Putamen (tissue), 1 donor: ENCODE measurements around the gene THOC2.
"Not testable (repeated sequence)": the region's sequence is repeated elsewhere in the genome, so short reads cannot be mapped to it uniquely, and the experiment has no call there.

Experiments
- DNase-seq: peaks from one replicate; pipeline ENCODE4 v3.0.0-alpha.2; 2016; ENCODE audit warnings: low spot score

Gene THOC2

DNA sequence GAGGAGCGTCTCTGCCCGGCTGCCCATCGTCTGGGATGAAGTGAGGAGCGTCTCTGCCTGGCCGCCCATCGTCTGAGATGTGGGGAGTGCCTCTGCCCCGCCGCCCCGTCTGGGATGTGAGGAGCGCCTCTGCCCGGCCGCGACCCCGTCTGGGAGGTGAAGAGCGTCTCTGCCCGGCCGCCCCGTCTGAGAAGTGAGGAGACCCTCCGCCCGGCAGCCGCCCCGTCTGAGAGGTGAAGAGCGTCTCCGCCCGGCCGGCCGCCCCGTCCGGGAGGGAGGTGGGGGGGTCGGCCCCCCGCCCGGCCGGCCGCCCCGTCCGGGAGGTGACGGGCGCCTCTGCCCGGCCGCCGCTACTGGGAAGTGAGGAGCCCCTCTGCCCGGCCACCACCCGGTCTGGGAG lies 1.2 kb upstream of the THOC2 start:
- not testable (repeated sequence) for DNase-seq

DNA sequence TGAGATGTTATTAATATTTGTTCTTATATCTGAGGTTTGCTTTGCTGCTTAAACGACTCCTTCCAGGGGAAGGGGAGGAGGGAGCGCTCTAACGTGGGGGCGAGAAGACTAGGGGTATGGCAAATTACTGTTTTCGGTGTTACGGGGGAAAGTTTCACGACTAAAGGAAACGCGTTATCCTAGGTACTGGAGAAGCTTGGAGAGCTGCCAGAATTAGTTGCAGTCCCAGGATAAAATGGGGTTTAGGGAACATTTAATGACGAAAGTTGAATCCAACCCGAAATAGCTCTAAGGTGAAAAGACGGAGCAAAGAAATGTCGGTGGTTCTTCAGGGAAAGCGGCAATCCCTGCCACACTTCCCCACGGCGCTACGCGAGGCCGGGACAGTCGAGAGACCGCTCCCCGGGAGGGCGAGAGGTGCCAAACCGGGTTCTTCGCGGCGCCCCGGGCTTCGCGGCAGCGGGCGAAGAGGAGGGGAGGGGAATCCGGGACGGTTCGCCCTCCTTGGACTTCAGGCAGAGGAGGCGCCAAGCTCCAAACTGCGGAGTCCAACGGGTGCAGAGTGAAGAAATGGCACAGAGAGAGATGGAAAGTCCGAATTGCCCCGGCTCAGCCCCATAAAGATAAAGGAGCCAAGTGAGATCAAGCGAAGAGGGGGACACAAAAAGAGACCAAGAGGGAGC lies 724 bp downstream of the THOC2 start:
- DNase-seq, result peak; percentile 2

DNA sequence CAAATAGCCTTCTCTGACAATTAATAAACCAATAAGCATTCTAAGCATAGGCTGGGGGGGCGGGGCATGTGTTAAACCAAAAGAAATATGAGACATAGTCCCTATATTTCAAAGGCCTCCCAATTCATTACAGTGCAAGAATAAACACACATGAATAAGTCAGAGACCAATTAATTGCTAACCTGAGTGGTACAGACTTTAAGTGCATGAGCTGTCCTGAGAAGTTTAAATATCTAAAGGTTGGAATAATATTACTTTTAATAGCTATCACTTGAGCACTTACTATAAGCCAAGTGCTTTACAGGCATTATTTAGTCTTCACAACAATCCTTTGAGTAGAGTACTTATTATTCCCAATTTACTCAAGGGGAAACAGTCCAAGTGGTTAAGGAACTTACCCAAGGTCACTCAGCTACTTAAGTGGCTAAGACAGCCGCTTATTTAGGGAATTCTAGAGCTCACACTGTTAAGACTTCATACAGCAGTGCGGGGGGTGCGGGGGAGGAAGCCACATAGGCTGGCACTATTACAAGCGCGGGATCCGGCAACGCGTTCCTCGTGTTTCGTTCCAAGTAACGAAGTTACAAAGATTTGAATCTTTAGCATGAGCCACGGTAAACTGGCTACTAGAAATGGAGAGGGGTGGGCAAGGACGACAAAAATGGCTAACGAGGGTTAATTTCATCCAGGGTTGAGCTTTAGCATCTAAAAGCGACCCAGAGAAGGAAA lies 1.4 kb downstream of the THOC2 start:
- peak; percentile 8 for DNase-seq

DNA sequence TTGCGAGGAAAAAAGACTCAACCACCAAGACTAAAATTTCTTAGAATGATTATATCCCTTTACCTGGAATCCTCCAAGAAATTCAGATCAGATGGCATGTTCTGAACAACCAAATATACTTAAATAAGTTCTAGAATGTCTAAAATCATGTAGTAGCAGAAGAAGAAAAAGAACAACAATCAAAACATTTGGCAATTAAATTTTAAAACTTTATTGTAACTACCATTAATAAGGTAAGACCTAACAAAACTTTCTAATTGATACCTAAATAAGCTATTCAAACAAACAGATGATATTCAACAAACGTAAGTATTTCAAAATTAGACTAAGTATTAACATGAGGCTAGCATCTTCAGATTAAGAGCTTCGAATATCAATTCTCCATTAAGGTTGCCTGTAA lies 4.3 kb downstream of the THOC2 start:
- no peak for DNase-seq

DNA sequence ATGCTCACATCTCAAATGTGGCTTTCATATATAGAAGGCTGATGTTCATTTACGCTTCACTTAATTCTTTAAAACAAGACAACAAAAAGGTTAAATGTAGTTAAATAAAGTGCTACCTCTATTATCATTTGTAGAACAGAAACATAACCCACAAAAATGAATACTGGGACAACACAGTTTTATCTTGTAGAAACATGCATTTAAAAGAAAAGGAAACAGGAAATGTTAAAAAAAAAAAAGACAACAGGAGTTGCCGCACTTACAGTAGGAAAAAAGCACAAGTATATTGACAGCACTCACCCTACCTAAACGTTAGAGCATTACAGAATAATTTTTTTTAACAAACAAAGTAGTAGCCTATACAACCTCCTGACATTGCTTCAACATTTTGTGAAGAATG lies 4.8 kb downstream of the THOC2 start:
- DNase-seq, result no peak

DNA sequence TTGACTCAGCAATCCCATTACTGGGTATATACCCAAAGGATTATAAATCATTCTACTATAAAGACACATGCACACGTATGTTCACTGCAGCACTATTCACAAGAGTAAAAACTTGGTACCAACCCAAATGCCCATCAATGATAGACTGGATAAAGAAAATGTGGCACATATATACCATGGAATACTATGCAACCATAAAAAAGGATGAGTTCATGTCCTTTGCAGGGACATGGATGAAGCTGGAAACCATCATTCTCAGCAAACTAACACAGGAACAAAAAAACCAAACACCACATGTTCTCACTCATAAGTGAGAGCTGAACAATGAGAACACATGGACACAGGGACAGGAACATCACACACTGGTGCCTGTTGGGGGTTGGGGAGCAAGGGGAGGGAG lies 10.7 kb downstream of the THOC2 start:
- DNase-seq, result not testable (repeated sequence)

DNA sequence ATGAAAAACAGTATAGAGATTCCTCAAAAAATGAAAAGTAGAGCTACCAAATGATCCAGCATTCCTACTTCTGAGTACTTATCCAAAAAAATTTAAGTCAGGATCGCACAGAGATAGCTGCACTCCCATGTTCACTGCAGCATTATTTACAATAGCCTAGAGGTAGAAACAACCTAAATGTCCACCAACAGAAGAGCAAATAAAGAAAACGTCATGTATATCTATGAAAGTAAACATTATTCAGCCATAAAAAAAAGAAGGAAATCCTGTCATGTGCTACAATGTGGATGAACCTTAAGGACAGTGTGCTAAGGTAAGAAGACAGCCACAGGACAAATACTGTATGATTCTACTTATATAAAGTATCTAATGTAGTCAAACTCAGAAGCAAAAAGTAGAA lies 12.4 kb downstream of the THOC2 start:
- DNase-seq, result no peak

DNA sequence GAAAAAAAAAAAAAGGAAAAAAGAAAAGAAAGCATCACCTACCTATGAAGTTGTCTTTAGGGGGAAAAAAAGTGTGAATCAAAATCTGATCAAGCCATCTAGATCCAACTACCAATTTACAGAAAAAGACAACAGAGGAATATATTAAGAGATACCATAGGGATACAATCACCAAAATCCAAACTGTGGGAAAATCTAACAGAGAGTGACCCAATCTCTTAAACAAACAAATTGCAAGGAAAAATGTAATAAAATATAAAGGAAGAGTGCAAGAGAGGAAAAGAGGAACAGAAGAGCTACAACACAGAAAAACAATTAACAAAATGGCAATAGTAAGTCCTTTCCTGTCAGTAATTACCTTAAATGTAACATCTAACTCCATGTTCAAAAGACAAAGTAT lies 19.0 kb downstream of the THOC2 start:
- no peak for DNase-seq

DNA sequence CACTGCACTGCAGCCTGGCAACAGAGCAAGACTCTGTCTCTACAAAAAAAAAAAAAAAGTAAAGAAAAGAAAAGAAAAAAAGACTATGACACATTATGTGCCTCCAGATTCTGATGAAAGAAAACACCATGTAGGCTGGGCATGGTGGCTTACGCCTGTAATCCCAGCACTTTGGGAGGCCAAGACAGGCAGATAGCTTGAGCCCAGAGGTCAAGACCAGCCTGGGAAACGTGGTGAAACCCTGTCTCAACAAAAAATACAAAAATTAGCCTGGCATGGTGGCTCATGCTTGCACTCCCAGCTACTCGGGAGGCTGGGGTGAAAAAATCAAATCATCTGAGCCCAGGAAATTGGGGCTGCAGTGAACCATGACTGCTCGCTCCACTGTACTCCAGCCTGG lies 19.4 kb downstream of the THOC2 start:
- DNase-seq, result no peak

DNA sequence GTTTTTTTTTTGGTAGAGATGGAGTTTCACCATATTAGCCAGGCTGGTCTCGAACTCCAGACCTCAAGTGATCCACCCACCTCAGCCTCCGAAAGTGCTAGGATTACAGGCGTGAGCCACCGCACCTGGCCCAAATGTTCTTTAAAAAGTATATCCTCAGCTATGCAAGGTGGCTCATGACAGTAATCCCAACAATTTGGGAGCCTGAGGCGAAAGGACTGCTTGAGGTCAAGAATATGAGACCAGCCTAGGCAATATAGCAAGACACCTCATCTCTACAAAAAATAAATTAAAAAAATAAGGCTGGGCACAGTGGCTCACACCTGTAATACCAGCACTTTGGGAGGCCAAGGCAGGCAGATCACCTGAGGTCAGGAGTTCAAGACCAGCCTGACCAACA lies 21.7 kb downstream of the THOC2 start:
- DNase-seq, result not testable (repeated sequence)

DNA sequence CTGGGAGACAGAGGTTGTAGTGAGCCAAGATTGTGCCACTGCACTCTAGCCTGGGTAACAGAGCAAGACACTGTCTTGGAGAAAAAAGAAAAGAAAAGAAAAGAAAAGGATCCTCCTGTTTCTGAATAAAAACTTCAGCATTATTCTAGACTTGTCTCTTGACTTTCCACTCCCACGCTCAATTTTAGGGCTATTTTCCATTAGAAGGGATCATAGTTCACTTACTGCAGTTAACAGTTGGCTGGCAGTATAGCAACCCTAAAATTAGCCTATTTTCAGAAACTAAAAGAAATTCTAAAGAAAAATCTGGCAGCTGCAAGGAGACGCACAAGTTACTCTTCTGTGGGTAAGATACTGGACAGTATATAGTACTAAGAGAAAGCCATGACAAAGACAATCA lies 28.1 kb downstream of the THOC2 start:
- DNase-seq, result no peak

DNA sequence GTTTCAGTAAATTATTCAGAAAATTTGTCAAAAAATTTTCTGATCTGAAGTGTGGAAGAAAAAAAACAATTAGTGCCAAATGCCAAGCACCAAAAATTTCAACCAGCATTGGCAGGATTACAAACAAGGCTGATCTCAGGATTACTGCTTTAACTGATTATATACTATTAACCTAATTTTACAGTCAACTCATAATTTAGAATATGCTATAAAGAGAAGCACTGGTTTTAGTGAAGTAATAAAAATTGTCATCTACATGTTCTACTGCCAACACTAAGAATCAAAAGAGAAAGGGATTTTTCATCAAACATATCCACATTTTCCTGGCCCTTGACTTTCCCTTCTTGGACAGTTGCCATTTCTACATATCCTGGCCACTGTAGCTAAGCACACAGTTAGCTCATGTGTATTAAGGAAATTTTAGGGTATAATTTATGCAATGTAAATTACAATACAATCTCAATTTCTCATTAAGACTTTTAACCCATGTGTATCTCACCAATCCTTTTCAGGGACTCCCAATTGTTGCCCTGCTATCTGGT lies 33.8 kb downstream of the THOC2 start:
- DNase-seq, result no peak

DNA sequence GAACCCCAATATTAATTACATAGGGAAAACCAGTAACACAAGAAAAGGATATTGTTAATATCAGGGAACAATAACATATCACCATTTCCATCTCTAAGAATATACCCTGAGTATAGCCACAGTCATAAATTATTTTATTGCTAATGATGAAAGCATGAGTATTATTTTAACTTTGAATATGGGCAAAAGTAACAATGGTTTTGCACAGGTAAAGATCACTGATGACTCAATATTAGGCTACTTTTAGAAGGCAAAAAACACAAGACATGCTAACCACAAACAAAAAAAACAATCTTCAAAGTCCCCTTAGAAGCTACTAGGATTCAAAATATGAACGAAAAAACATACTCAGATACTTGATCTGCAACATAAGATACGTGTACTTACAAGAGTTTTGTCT lies 36.5 kb downstream of the THOC2 start:
- no peak for DNase-seq

DNA sequence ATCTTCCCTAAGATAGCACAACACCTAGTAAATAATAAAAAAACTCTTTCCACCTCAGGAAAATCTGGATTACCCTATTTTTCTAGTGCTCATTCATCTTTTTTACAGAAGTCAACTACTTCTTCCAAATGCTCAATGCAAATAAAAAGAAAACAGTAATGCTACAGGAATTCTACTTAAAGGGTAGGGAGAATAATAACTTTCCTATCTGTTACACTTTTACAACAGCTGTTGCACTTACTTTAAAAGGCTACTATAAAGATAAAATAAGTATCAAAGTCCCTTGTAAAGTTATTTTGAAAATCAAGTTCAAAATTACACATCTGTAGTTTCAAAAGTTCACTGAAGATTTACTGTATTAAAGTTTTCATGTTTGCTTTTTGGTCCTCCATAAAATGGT lies 37.6 kb downstream of the THOC2 start:
- DNase-seq, result no peak

DNA sequence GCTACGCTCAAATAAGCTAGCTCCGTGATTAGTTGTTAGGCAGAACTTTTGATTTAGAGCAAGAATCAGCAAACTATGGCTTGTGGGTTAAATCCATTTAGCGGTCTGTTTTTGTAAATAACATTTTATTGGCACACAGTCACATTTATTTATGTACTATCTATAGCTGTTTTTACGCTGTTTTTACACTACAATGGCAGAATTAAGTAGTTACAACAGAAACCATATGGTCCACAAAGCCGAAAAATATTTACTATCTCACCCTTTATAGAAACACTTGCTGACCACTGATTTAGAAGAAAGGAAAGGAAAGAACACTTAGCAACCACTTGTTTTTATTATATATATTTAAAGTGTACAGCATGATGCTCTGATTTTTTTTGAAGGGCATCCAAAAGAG lies 41.1 kb downstream of the THOC2 start:
- no peak for DNase-seq

DNA sequence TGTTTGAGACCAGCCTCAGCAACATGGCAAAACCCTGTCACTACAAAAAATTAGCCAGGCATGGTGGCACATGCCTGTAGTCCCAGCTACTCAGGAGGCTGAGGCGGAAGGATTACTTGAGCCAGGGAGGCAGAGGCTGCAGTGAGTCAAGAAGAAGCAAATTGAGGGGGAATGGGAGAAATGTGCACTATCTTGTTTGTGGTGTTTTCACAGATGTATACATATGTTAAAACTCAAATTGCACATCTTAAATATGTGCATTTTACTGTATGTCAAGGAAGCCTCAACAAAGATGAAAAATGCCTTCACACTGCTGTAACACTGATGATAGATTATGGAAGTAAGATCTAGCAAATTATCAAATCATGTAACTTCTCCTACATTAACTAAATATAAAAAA lies 44.3 kb downstream of the THOC2 start:
- no peak for DNase-seq

DNA sequence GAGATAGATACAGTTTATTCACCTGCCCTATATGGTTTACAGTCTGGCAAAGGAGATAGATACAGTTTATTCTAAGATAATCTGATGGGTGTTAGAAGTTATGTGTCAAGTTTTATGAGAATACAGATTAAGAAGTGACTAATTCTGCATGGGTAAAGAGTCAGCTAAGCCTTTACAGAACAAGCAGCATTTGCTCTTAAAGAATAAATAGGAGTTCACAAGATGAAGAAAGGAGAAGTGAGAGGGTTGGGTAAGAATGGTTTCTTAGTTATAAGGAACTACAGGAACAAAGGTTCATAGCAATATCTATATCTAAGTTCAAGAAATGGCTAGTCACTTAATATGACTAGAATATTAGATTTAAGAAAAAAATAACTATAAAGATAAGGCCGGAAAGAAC lies 47.6 kb downstream of the THOC2 start:
- DNase-seq, result no peak

DNA sequence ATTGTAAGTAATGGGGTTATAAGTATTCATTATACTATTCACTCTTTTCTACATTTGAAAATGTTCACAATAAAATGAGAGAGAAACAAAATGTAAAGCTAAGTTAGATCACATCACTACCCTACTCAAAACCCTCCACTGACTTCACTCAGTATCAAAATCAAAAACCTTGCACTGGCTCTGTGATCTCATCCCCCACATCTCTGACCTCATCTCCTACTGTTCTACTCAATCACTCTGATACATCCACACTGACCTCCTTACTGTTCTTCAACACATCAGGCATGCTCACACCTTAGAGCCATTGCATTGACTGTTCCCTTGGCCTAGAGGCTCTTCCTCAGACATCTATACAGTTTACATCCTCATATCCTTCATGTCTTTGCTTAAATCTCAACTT lies 50.7 kb downstream of the THOC2 start:
- no peak for DNase-seq

DNA sequence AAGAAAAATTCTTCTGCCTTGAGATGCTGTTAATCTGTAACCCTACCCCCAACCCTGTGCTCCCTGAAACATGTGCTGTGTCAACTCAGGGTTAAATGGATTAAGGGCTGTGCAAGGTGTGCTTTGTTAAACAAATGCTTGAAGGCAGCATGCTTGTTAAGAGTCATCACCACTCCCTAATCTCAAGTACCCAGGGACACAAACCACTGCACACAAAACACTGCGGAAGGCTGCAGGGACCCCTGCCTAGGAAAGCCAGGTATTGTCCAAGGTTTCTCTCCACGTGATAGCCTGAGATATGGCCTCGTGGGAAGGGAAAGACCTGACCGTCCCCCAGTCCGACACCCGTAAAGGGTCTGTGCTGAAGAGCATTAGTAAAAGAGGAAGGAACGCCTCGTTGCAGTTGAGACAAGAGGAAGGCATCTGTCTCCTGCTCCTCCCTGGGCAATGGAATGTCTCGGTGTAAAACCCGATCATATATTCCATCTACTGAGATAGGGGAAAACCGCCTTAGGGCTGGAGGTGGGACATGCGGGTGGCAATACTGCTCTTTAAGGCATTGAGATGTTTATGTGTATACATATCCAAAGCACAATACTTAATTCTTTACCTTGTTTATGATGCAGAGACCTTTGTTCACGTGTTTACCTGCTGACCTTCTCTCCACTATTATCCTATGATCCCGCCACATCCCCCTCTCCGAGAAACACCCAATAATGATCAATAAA lies 53.0 kb downstream of the THOC2 start:
- DNase-seq, result not testable (repeated sequence)

DNA sequence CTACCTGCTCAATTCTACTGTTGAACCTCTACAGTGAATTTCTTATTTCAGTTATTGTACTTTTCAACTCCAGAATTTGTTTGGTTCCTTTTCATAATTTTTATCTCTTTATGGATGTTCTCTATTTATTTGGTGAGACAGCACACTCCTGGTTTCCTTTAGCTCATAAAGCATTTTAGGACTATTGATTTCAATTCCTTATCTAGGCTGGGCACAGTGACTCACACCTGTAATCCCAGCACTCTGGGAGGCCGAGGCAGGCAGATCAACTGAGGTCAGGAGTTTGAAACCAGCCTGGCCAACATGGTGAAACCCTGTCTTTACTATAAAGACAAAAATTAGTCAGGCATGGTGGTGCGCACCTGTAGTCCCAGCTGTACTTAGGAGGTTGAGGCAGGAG lies 57.7 kb downstream of the THOC2 start:
- no peak for DNase-seq

DNA sequence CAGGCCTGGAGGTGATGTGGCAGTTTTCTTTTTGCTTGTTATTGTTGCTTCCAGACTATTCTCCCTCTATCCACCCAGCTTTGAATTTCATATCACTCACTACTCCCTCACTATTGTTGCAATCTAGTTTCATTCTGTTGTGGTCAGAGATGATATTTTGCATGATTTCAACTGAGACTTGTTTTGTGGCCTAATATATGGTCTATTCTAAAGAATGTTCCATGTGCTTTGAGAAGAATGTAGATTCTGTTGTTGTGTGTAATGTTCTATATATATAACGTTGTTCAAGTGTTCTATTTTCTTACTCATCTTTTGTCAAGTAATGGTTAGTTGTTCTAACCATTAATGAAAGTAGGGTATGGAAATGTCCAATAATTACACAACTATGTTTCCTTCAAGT lies 59.0 kb downstream of the THOC2 start:
- no peak for DNase-seq

DNA sequence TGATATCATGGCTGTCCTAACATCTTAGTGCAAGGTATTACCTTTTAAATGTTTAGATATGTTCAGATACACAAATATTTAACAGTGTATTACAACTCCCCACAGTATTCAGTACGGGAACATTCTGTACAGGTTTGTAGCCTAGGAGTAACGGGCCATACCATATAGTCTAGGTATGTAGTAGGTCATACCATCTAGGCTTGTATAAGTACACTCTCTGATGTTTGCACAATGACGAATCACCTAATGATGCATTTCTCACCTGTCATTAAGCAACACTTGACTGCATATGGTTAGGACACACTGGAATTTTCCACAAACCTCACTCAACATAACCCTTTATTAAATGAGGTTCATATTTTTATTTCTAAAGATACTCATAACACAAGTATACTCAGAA lies 67.7 kb downstream of the THOC2 start:
- no peak for DNase-seq
